GM21381 (cell line): ENCODE results near the gene PCMTD2.

ENCODE experiments used
- ATAC-seq: cut with Tn5 transposase; IDR thresholded peaks from one replicate; pipeline ENCODE4 v1.9.1; 2021; ENCODE audit warnings: mild to moderate bottlenecking, moderate library complexity; ENCODE audit not compliant: unreplicated experiment

PCMTD2 gene

GRCh38 chr20:64254571-64255360 lies 782 bp upstream of the PCMTD2 start:
- ATAC-seq = no peak

GRCh38 chr20:64256282-64256935 lies 861 bp downstream of the PCMTD2 start:
- no peak for ATAC-seq

GRCh38 chr20:64257107-64257757 lies 1.7 kb downstream of the PCMTD2 start:
- ATAC-seq = no peak

- ATAC-seq = no peak
Measured at GRCh38 chr20:64258071-64258823, 2.7 kb downstream of the PCMTD2 start.

GRCh38 chr20:64260239-64260638 lies 4.7 kb downstream of the PCMTD2 start:
- no peak for ATAC-seq

- no peak for ATAC-seq
Measured at GRCh38 chr20:64261138-64261537, 5.6 kb downstream of the PCMTD2 start.

GRCh38 chr20:64264091-64264490 lies 8.5 kb downstream of the PCMTD2 start:
- no peak for ATAC-seq

- ATAC-seq = no peak
Measured at GRCh38 chr20:64265201-64265600, 9.7 kb downstream of the PCMTD2 start.

- ATAC-seq = no peak
Measured at GRCh38 chr20:64266988-64267387, 11.4 kb downstream of the PCMTD2 start.

GRCh38 chr20:64268174-64268573 lies 12.6 kb downstream of the PCMTD2 start:
- ATAC-seq = no peak

GRCh38 chr20:64269604-64270411 lies 14.3 kb downstream of the PCMTD2 start:
- ATAC-seq = no peak

GRCh38 chr20:64271636-64272035 lies 16.1 kb downstream of the PCMTD2 start:
- ATAC-seq = no peak

GRCh38 chr20:64273109-64273508 lies 17.6 kb downstream of the PCMTD2 start:
- no peak for ATAC-seq

- no peak for ATAC-seq
Measured at GRCh38 chr20:64276817-64277216, 21.3 kb downstream of the PCMTD2 start.

GRCh38 chr20:64277571-64278316 lies 22.2 kb downstream of the PCMTD2 start:
- ATAC-seq = no peak

GRCh38 chr20:64278317-64278681 lies 22.8 kb downstream of the PCMTD2 start:
- ATAC-seq = no peak

- no peak for ATAC-seq
Measured at GRCh38 chr20:64279826-64280459, 24.4 kb downstream of the PCMTD2 start.

- no peak for ATAC-seq
Measured at GRCh38 chr20:64280460-64280843, 24.9 kb downstream of the PCMTD2 start.

- ATAC-seq = no peak
Measured at GRCh38 chr20:64283646-64284045, 28.1 kb downstream of the PCMTD2 start.
